OCI-LY7 (cell line): ENCODE measurements around the gene CD300C. TPM values are rescaled to one million over a fixed set of nuclear protein-coding genes. Genes with fewer than 3 reads are reported as not detected.

Experiments used
- BruUV-seq: library from RNA; stranded (reverse); fragments of 400-500 nt; replicated peaks from 2 replicates; lab custom pipeline; 2021; lab: Mats Ljungman, UMichigan
- CTCF ChIA-PET: fragments of 300-600 bp; sonication (Branson Sonifier 250); formaldehyde crosslinking; loops from one replicate; lab custom pipeline; 2022; ENCODE audit warnings: antibody characterized with exemption; ENCODE audit not compliant: unreplicated experiment; lab: Charles Lee
- POLR2A ChIA-PET: fragments of 300-600 bp; sonication (Branson Sonifier 250); formaldehyde crosslinking; loops from one replicate; lab custom pipeline; 2022; ENCODE audit warnings: antibody characterized with exemption; lab: Charles Lee
- DNase-seq: peaks from one replicate; pipeline ENCODE4 v3.0.0-alpha.2; 2015; ENCODE audit warnings: low spot score
- H2AFZ ChIP-seq: fragments of 200-600 bp; sonication (generic), shearing (Covaris generic); 2 replicates; pipeline ENCODE4 v1.6.1; 2014; ENCODE audit warnings: mild to moderate bottlenecking, antibody characterized with exemption, low read length, moderate library complexity
- H3K27ac ChIP-seq: fragments of 200-600 bp; sonication (generic); 2 replicates; pipeline ENCODE4 v1.5.1; 2014; ENCODE audit warnings: mixed run types, low read depth, mild to moderate bottlenecking, moderate library complexity, low read length, inconsistent platforms; ENCODE audit not compliant: poor library complexity, severe bottlenecking
- H3K36me3 ChIP-seq: fragments of 200-600 bp; sonication (generic); 2 replicates; pipeline ENCODE4 v1.6.1; 2014; ENCODE audit warnings: mild to moderate bottlenecking, antibody characterized with exemption, low read length, moderate library complexity, mixed read lengths; ENCODE audit not compliant: insufficient read depth
- H3K4me1 ChIP-seq: fragments of 200-600 bp; sonication (generic); 2 replicates; pipeline ENCODE4 v1.5.1; 2014; ENCODE audit warnings: mild to moderate bottlenecking, low read length; ENCODE audit not compliant: insufficient read depth, poor library complexity, severe bottlenecking
- H3K4me2 ChIP-seq: fragments of 200-600 bp; sonication (generic); 2 replicates; pipeline ENCODE4 v1.6.1; 2014; ENCODE audit warnings: mild to moderate bottlenecking, low read length
- H3K4me3 ChIP-seq: fragments of 200-600 bp; sonication (generic); 2 replicates; pipeline ENCODE4 v1.5.1; 2014; ENCODE audit warnings: mild to moderate bottlenecking, low read depth, low read length; ENCODE audit not compliant: poor library complexity, severe bottlenecking
- H3K79me2 ChIP-seq: fragments of 200-600 bp; sonication (generic); 2 replicates; pipeline ENCODE4 v1.6.1; 2016; ENCODE audit warnings: low read depth, mild to moderate bottlenecking, low read length, moderate library complexity, mixed read lengths; ENCODE audit not compliant: insufficient read depth
- H3K9me2 ChIP-seq: fragments of 200-600 bp; sonication (generic); 2 replicates; pipeline ENCODE4 v1.6.1; 2016; ENCODE audit warnings: mild to moderate bottlenecking, low read length, mixed read lengths; ENCODE audit not compliant: insufficient read depth
- H3K9me3 ChIP-seq: fragments of 200-600 bp; sonication (generic); 2 replicates; pipeline ENCODE4 v1.6.1; 2014; ENCODE audit warnings: mild to moderate bottlenecking, mixed run types, low read length, mixed read lengths
- H4K20me1 ChIP-seq: fragments of 200-600 bp; sonication (generic); 2 replicates; pipeline ENCODE4 v1.6.1; 2014; ENCODE audit warnings: mild to moderate bottlenecking, antibody characterized with exemption, low read length, moderate library complexity, mixed read lengths; ENCODE audit not compliant: insufficient read depth
- EZH2phosphoT487 ChIP-seq: fragments of 200-600 bp; sonication (generic); IDR thresholded peaks from 2 replicates; pipeline ENCODE4 v1.6.1; 2018; ENCODE audit warnings: low read depth, borderline replicate concordance, mild to moderate bottlenecking, mixed run types, antibody characterized with exemption, low read length, moderate library complexity, mixed read lengths
- intact Hi-C: fragments of 100-400 bp; cut with micrococcal nuclease; formaldehyde crosslinking; loops from one replicate; pipeline ENCODE4 v1.10.0; 2022; ENCODE audit not compliant: unreplicated experiment
- total RNA-seq, 2 experiments: library from RNA; depleted of rRNA in 1 of 2; stranded (reverse); fragments of >200 nt in 1 of 2; shearing (Covaris generic) in 1 of 2; gene quantifications; 2 replicates each; pipeline ENCODE4 v1.2.3, GENCODE V29; 2014 to 2022
- TF ChIP-seq, protein P1 (sequence below): fragments of 200-600 bp; sonication (generic); conservative IDR thresholded peaks from 2 replicates; pipeline ENCODE4 v1.5.1; 2014; ENCODE audit warnings: mild to moderate bottlenecking, antibody characterized with exemption, low read length, moderate library complexity, mixed read lengths

CD300C gene
- total RNA-seq, 2 experiments from 2014 or later, result not detected

DNA sequence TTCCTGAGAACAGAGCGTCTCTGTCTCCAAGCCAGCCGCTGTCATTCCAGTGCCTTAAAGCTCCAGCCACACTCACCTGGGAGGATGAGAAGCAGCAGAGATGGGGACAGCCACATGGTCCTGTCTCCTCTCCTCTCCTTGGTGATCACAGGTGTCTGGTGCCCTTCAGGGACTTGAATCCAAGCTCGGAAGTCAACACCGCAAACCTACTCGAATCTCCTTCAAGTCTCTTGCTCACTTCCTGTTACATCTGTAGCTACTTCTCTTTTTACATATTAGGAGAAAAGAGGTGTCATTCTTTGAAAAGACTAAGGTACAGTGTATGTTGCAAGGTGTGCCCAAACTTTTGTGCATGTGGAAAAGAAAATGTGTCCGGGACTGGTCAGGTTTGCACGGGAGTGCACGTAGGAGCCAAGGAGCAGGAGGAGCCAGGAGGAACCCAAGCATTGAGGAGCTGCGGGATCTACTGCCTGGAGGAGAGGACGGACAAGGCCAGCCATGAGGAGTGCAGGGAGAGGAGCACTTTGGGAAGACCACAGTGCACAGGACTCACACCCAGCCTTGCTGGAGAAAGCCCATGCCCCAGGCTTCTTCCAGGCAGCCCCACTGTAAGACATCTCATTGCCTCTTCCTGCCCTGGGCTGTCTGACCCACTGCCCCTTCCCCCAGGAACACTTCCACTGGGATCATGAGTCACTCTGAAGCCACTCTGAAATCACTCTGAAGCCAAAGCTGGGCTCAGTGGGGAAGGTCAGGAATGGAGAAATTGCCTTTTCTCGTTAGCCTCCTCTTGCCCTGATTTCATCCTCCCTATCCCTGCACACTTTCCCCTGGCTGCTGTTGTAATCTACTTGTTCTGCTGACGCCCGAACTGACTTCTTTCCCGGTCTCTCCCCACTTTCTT is 46.4 kb upstream of the CD300C start, which contains the start of gene CD300LD:
Gene CD300LD, minus strand, starts transcription at position 197 of the 904 bp plus-strand sequence. Its CDS starts 81 bp downstream, at position 116.
- CTCF ChIA-PET, result no interaction called here
- Histone ChIP-seq H3K9me2 (no peaks in the 10 kb centered on the region), H2AFZ (no peak within 1 kb of the TSS), H3K79me2 (no peaks in the 10 kb centered on the region), H3K36me3 (no peaks in the 10 kb centered on the region), H3K4me1 (no peaks in the 10 kb centered on the region), H3K27ac (no peak within 1 kb of the TSS), H3K9me3 (0 out of 2 replicates have a peak, but pooled peaks cover 3% of the 10 kb centered on the region), H3K4me2 (no peak within 1 kb of the TSS), H4K20me1 (no peaks in the 10 kb centered on the region), H3K4me3 (no peak within 1 kb of the TSS)
- POLR2A ChIA-PET, result interaction anchor here (0.7 kb wide), 1 partner anchor 144 kb away, joined by 3 read pairs; no protein-coding TSS in a partner anchor
- TF ChIP-seq, protein P1, sequence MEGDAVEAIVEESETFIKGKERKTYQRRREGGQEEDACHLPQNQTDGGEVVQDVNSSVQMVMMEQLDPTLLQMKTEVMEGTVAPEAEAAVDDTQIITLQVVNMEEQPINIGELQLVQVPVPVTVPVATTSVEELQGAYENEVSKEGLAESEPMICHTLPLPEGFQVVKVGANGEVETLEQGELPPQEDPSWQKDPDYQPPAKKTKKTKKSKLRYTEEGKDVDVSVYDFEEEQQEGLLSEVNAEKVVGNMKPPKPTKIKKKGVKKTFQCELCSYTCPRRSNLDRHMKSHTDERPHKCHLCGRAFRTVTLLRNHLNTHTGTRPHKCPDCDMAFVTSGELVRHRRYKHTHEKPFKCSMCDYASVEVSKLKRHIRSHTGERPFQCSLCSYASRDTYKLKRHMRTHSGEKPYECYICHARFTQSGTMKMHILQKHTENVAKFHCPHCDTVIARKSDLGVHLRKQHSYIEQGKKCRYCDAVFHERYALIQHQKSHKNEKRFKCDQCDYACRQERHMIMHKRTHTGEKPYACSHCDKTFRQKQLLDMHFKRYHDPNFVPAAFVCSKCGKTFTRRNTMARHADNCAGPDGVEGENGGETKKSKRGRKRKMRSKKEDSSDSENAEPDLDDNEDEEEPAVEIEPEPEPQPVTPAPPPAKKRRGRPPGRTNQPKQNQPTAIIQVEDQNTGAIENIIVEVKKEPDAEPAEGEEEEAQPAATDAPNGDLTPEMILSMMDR, result no peak
- no peak for TF ChIP-seq EZH2phosphoT487
- intact Hi-C loops, result no loop called here
- DNase-seq, result no peak
- no TSS peak for BruUV-seq

DNA sequence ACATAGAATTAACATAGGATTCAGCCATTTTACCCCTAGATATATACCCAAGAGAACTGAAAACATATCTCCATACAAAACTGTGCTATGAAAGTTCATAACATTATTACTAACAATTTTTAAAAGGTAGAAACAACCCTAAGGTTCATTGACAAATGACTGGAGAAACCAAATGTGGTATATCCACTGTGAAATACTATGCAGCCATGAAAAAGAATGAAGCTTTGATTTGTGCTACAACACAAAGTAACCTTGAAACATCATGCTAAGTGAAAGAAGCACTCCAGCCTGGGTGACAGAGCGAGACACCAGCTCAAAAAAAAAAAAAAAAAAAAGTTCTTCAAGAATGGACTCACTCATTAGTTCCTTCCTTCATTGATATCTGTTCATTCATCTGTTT is 45.6 kb upstream of the CD300C start:
- Histone ChIP-seq H3K9me3 (0 out of 2 replicates have a peak, but pooled peaks cover 3% of the 10 kb centered on the region), H3K4me1 (no peaks in the 10 kb centered on the region), H3K4me3 (no peak overlapping the region), H3K36me3 (no peaks in the 10 kb centered on the region), H4K20me1 (no peaks in the 10 kb centered on the region), H3K27ac (no peak overlapping the region), H3K9me2 (no peaks in the 10 kb centered on the region), H3K4me2 (no peak overlapping the region), H3K79me2 (no peaks in the 10 kb centered on the region), H2AFZ (no peak overlapping the region)
- BruUV-seq, result no TSS peak
- POLR2A ChIA-PET, result interaction anchor here (0.6 to 0.7 kb wide), 3 partner anchors 145 to 199 kb away, joined by 3 read pairs; no protein-coding TSS in a partner anchor
- no peak for TF ChIP-seq EZH2phosphoT487
- TF ChIP-seq, protein P1, result no peak
- intact Hi-C loops, result no loop called here
- no peak for DNase-seq
- CTCF ChIA-PET, result no interaction called here
